Nephron progenitor cell (in vitro differentiated cells): ENCODE data around the gene BSG.

Experiments
- DNase-seq: peaks from one replicate; pipeline ENCODE4 v3.0.0; 2021
- H3K27ac Mint-ChIP-seq: 2 replicates; pipeline ENCODE4 v1.8.0; 2021; ENCODE audit warnings: mild to moderate bottlenecking, moderate library complexity, mixed read lengths
- H3K27me3 Mint-ChIP-seq: 2 replicates; pipeline ENCODE4 v1.8.0; 2021; ENCODE audit warnings: mild to moderate bottlenecking, low read depth, mixed read lengths; ENCODE audit not compliant: poor library complexity
- H3K36me3 Mint-ChIP-seq: 2 replicates; pipeline ENCODE4 v1.8.0; 2021; ENCODE audit warnings: low read depth, mixed read lengths
- H3K4me1 Mint-ChIP-seq: 2 replicates; pipeline ENCODE4 v1.8.0; 2021; ENCODE audit warnings: mixed read lengths
- H3K4me3 Mint-ChIP-seq: 2 replicates; pipeline ENCODE4 v1.8.0; 2021; ENCODE audit warnings: mild to moderate bottlenecking, moderate library complexity, mixed read lengths
- H3K9me3 Mint-ChIP-seq: 2 replicates; pipeline ENCODE4 v1.8.0; 2021; ENCODE audit warnings: mild to moderate bottlenecking, moderate library complexity, mixed read lengths
- TF ChIP-seq, protein P1 (sequence below): fragments of 200-600 bp; sonication (generic); IDR thresholded peaks from 2 replicates; pipeline ENCODE4 v1.5.0; 2021; ENCODE audit warnings: antibody characterized with exemption

BSG gene

DNA sequence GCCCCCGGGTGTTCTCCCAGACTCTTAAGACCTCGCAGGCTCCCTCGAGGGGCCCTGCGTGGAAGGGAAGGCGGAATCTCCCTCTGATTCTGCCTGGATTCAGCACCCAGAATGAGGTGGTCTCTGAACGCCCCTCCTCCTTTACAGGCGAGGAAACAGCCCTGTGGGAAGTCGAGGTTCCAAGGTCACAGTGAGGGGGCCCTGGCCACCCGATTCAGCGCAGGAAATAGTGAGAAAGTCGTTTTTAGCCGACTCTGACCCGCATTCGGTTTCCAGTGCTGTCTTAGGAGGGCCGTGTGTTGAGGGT, 1.1 kb downstream of the BSG start:
- peaks cover 15% of the 10 kb centered on the region for H3K9me3 Mint-ChIP-seq
- TF ChIP-seq, protein P1, sequence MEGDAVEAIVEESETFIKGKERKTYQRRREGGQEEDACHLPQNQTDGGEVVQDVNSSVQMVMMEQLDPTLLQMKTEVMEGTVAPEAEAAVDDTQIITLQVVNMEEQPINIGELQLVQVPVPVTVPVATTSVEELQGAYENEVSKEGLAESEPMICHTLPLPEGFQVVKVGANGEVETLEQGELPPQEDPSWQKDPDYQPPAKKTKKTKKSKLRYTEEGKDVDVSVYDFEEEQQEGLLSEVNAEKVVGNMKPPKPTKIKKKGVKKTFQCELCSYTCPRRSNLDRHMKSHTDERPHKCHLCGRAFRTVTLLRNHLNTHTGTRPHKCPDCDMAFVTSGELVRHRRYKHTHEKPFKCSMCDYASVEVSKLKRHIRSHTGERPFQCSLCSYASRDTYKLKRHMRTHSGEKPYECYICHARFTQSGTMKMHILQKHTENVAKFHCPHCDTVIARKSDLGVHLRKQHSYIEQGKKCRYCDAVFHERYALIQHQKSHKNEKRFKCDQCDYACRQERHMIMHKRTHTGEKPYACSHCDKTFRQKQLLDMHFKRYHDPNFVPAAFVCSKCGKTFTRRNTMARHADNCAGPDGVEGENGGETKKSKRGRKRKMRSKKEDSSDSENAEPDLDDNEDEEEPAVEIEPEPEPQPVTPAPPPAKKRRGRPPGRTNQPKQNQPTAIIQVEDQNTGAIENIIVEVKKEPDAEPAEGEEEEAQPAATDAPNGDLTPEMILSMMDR: no peak
- no peak for DNase-seq
- peaks cover 12% of the 10 kb centered on the region for H3K36me3 Mint-ChIP-seq
- H3K4me1 Mint-ChIP-seq: peaks cover 62% of the 10 kb centered on the region
- H3K27ac Mint-ChIP-seq: peak overlapping the region; percentile 87
- peak overlapping the region; percentile 92 for H3K4me3 Mint-ChIP-seq
- peaks cover 7% of the 10 kb centered on the region for H3K27me3 Mint-ChIP-seq

DNA sequence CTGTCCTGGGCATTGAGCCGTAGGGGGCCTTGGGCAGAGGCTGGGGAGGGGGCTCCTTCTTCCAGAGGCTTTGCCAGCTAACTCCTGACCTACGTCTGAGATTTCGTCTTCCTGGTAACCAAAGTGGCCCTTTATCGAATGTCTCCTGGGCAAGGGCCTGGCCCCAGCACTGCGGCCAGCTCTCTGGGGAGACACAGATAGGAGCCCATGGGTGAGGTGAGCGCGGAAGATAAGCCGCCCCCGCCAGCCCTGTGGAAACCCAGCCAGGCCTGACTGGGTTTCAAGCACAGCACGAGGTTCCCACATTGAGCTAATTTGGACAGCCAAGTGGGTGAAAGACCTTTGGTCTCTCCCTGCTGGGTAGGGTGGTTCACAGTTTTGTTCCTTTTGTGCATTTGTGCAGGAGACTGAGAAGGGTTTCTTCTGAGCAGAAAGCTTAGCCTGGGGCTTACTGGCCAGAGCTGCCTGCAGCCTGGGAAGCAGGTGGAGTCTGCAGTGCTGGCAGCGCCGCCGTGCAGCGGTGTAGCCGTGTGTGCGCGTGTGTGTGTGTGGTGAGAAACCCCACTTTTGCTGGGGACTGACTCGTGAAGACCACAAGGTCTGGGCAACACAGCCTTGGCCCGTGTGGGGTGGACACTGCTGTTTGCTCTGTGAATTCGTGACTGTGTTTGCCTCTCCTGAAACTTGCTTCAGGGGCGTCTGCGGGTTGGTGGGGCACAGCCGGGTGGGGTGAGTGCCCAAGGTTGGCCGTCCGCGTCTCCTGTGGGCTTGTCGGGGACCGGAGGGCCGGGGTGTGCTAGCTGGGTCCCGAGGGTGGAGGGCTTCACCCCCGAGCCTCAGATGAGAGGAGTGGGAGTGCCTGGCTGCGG, 2.5 kb downstream of the BSG start:
- peaks cover 5% of the 10 kb centered on the region for H3K36me3 Mint-ChIP-seq
- TF ChIP-seq, protein P1: no peak
- peaks cover 60% of the 10 kb centered on the region for H3K4me1 Mint-ChIP-seq
- peak overlapping the region; percentile 91 for H3K27ac Mint-ChIP-seq
- DNase-seq: peak; percentile 37
- peaks cover 5% of the 10 kb centered on the region for H3K27me3 Mint-ChIP-seq
- peaks cover 8% of the 10 kb centered on the region for H3K9me3 Mint-ChIP-seq
- peak overlapping the region; percentile 92 for H3K4me3 Mint-ChIP-seq

DNA sequence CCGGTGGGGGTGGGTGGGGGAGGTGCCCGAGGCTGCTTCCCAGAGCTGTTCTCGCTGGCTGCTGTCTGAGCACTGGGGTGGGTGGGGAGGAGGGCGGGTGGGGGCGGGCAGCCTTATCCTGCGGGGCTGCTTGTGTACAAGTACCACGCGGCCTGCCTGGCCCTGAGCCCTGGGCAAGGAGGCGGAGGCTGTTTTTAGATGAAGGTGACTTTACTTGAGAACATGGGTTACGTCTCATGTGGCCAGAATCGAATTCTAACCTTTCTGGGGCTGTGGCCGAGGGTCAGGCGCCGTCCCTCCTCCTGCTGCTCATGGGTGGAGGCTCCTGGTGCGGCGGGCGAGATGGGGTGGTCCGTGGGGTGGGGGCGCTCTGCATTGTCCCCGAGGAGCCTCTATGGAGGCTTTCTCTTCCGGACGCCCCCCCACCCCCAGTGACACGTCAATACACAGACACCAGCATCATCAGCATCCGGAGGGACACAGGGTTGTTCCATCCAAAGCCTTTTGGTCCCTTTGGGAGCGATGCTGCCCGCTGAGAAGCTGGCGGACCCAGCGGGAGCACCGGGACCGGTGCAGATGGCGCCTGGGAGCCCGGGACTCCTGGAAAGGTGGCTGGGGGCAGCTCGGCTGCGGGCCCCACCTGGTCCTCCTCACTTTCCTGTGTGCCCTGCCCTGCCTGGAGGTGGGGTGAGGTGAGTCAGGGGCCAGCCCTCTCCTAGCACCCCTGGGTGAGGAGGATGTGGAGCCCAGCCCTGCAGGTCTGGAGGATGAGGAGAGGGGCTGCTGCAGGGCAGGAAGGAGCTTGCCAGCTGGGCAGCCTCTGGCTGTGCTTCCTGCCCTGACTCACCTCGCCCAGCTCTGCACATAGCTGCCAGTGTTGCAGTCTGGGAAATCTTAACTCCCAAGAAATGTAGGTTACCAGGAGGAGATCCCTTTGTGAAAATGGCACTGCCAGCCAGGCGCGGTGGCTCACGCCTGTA, 3.4 kb downstream of the BSG start:
- Mint-ChIP-seq H3K4me3 (peak overlapping the region; percentile 92), H3K27ac (no peak overlapping the region), H3K4me1 (peaks cover 58% of the 10 kb centered on the region), H3K36me3 (peaks cover 5% of the 10 kb centered on the region), H3K27me3 (peaks cover 3% of the 10 kb centered on the region), H3K9me3 (peaks cover 7% of the 10 kb centered on the region)
- TF ChIP-seq, protein P1: no peak
- DNase-seq: no peak

DNA sequence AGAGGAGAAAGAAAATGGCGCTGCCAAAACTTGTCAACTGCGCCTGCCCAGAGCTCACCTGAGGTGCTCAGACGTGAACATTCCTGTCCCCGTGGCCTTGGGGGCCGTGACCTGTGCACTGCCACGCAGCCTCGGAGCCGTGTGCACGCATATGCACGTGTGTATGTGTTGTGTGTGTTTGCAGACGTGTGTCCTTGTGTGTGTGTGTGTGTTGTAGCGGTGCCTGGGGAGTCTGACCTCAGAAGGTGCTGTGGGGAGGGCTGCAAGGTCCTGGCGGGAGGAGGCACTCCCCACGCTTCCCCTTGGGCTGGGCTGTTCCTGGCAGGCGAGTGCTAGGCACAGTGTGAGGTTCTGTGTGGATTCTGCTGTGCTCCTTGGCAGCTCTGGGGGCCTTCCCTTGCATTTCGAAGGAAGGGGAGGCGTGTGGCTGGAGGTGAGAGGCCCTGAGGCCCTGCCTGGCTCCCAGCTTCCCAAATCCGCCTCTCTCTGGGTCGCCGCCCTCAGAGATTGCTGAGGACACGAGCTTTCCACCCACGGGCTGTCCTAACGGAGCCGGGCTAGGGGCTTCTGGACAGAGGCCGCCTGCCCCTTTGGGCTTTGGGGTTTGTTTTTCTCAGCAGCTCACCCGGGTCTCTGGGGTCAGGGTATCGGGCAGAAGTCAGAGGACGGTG, 4.5 kb downstream of the BSG start:
- Mint-ChIP-seq H3K4me3 (no peak overlapping the region), H3K27me3 (peaks cover 3% of the 10 kb centered on the region), H3K27ac (no peak overlapping the region), H3K4me1 (peaks cover 49% of the 10 kb centered on the region), H3K36me3 (no peaks in the 10 kb centered on the region), H3K9me3 (no peaks in the 10 kb centered on the region)
- TF ChIP-seq, protein P1: no peak
- no peak for DNase-seq

DNA sequence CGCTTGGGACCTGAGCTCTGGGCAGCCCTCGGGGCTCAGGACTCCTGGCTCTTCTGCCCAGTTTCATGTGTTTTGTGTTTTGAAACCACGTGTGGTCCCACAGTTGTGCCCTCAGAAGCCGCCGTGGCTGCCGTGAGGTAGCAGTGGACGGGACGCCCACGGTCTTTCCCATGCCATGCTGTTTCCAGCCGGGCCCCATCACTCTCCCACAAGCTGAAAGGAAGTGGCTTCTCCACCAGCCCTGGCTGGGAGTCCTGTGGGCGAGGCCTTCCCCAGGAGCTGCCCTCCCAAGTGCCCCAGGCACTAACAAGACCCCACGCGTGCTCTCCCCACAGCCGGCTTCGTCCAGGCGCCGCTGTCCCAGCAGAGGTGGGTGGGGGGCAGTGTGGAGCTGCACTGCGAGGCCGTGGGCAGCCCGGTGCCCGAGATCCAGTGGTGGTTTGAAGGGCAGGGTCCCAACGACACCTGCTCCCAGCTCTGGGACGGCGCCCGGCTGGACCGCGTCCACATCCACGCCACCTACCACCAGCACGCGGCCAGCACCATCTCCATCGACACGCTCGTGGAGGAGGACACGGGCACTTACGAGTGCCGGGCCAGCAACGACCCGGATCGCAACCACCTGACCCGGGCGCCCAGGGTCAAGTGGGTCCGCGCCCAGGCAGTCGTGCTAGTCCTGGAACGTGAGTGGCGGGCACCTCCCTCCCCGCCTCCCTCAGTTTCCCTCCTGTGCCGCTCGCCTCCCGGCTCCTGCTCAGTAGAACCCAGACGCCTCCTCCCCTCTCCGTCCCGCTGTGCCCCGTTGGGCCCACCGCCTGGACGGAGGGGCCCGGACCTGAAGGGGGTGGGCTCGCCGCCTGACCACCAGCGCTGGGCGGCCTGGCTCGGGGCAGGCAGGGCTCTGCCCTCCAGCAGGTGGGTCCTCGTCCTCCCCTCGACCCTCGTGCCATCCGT, 5.3 kb downstream of the BSG start:
- Mint-ChIP-seq H3K27ac (no peak overlapping the region), H3K4me1 (peaks cover 46% of the 10 kb centered on the region), H3K9me3 (no peaks in the 10 kb centered on the region), H3K4me3 (no peak overlapping the region), H3K27me3 (peaks cover 3% of the 10 kb centered on the region), H3K36me3 (no peaks in the 10 kb centered on the region)
- TF ChIP-seq, protein P1: no peak
- no peak for DNase-seq
